Endothelial cell (in vitro differentiated cells): Measurements from ENCODE around the gene RAPGEF1. TPM values are rescaled to one million over a fixed set of nuclear protein-coding genes. Genes with fewer than 3 reads are reported as not detected.
"Not testable (repeated sequence)": the region's sequence is repeated elsewhere in the genome, so short reads cannot be mapped to it uniquely, and the experiment has no call there.

Source experiments
- DNase-seq: peaks from one replicate; pipeline ENCODE4 v3.0.0; 2021; ENCODE audit warnings: low spot score
- H3K27ac Mint-ChIP-seq: one replicate; pipeline ENCODE4 v1.8.0; 2021; ENCODE audit warnings: mixed read lengths, inconsistent platforms; ENCODE audit not compliant: unreplicated experiment
- H3K27me3 Mint-ChIP-seq: one replicate; pipeline ENCODE4 v1.8.0; 2021; ENCODE audit warnings: mild to moderate bottlenecking, moderate library complexity, mixed read lengths, inconsistent platforms; ENCODE audit not compliant: unreplicated experiment
- H3K36me3 Mint-ChIP-seq: one replicate; pipeline ENCODE4 v1.8.0; 2021; ENCODE audit warnings: mild to moderate bottlenecking, low read depth, mixed read lengths, inconsistent platforms; ENCODE audit not compliant: unreplicated experiment
- H3K4me1 Mint-ChIP-seq: one replicate; pipeline ENCODE4 v1.8.0; 2021; ENCODE audit warnings: mild to moderate bottlenecking, mixed read lengths, inconsistent platforms; ENCODE audit not compliant: unreplicated experiment
- H3K4me3 Mint-ChIP-seq: one replicate; pipeline ENCODE4 v1.8.0; 2021; ENCODE audit warnings: mild to moderate bottlenecking, mixed read lengths, inconsistent platforms; ENCODE audit not compliant: unreplicated experiment
- H3K9me3 Mint-ChIP-seq: one replicate; pipeline ENCODE4 v1.8.0; 2021; ENCODE audit warnings: mixed read lengths, inconsistent platforms; ENCODE audit not compliant: unreplicated experiment
- CTCF ChIP-seq: fragments of 200-600 bp; sonication (generic); IDR thresholded peaks from one replicate; pipeline ENCODE4 v1.5.0; 2021; ENCODE audit warnings: antibody characterized with exemption; ENCODE audit not compliant: unreplicated experiment
- total RNA-seq: library from RNA; stranded (reverse); fragmentation: NEBNext Ultra II Directional; extraction: Animal tissue kit (Norgen Biotek cat#: 25700); gene quantifications from one replicate; pipeline ENCODE4 v1.2.1, GENCODE V29; 2021; ENCODE audit not compliant: unreplicated experiment

Gene RAPGEF1
- total RNA-seq, 1 donor from 2014 or later: 226 TPM

- no peak for DNase-seq
- Mint-ChIP-seq H3K27me3 (peaks cover 2% of the 10 kb centered on the region), H3K4me1 (peaks cover 30% of the 10 kb centered on the region), H3K9me3 (no peaks in the 10 kb centered on the region), H3K4me3 (no peak overlapping the region), H3K27ac (peak overlapping the region; percentile 57), H3K36me3 (peaks cover 17% of the 10 kb centered on the region)
- no peak for TF ChIP-seq CTCF
These were observed 71.8 kb downstream of the RAPGEF1 start for GRCh38 chr9:131668057-131668438.

- TF ChIP-seq CTCF: no peak
- no peak overlapping the region for H3K27ac Mint-ChIP-seq
- no peaks in the 10 kb centered on the region for H3K9me3 Mint-ChIP-seq
- no peak overlapping the region for H3K4me3 Mint-ChIP-seq
- H3K27me3 Mint-ChIP-seq: peaks cover 3% of the 10 kb centered on the region
- H3K4me1 Mint-ChIP-seq: peaks cover 31% of the 10 kb centered on the region
- DNase-seq: no peak
- peaks cover 17% of the 10 kb centered on the region for H3K36me3 Mint-ChIP-seq
These were observed 72.3 kb downstream of the RAPGEF1 start for GRCh38 chr9:131667576-131667975.

- Mint-ChIP-seq H3K27me3 (peaks cover 3% of the 10 kb centered on the region), H3K4me1 (peaks cover 28% of the 10 kb centered on the region), H3K27ac (no peak overlapping the region), H3K9me3 (no peaks in the 10 kb centered on the region), H3K36me3 (peaks cover 17% of the 10 kb centered on the region), H3K4me3 (no peak overlapping the region)
- no peak for DNase-seq
- TF ChIP-seq CTCF: no peak
These were observed 73.1 kb downstream of the RAPGEF1 start for GRCh38 chr9:131666774-131667173.

- Mint-ChIP-seq H3K27me3 (peaks cover 3% of the 10 kb centered on the region), H3K4me3 (peak overlapping the region; percentile 56), H3K27ac (no peak overlapping the region), H3K4me1 (peaks cover 26% of the 10 kb centered on the region), H3K36me3 (peaks cover 17% of the 10 kb centered on the region), H3K9me3 (no peaks in the 10 kb centered on the region)
- TF ChIP-seq CTCF: no peak
- DNase-seq: no peak
These were observed 73.8 kb downstream of the RAPGEF1 start for GRCh38 chr9:131666029-131666428.

- no peak overlapping the region for H3K4me3 Mint-ChIP-seq
- no peaks in the 10 kb centered on the region for H3K9me3 Mint-ChIP-seq
- DNase-seq: no peak
- no peak overlapping the region for H3K27ac Mint-ChIP-seq
- H3K27me3 Mint-ChIP-seq: peaks cover 2% of the 10 kb centered on the region
- H3K36me3 Mint-ChIP-seq: peaks cover 17% of the 10 kb centered on the region
- peaks cover 28% of the 10 kb centered on the region for H3K4me1 Mint-ChIP-seq
- no peak for TF ChIP-seq CTCF
These were observed 76.6 kb downstream of the RAPGEF1 start for GRCh38 chr9:131663288-131663687.

GRCh38 chr9:131662289-131662621 is 77.6 kb downstream of the RAPGEF1 start:
- peaks cover 36% of the 10 kb centered on the region for H3K4me1 Mint-ChIP-seq
- not testable (repeated sequence) for H3K27me3 Mint-ChIP-seq, H3K4me3 Mint-ChIP-seq

More at GRCh38 chr9:131662289-131662621, 77.6 kb downstream of the RAPGEF1 start:
- not testable (repeated sequence) for DNase-seq, H3K9me3 Mint-ChIP-seq, H3K27ac Mint-ChIP-seq
- peaks cover 17% of the 10 kb centered on the region for H3K36me3 Mint-ChIP-seq
